Cardiac septum (tissue), 1 donor: ENCODE data around the gene BCL6. TPM values are rescaled to one million over a fixed set of nuclear protein-coding genes. Genes with fewer than 3 reads are reported as not detected.
A peak's percentile ranks its signal among the peaks of the same experiment; 100 is the strongest.

Source experiments
- DNase-seq: peaks from one replicate; pipeline ENCODE4 v3.0.0-alpha.2; 2020; ENCODE audit warnings: low spot score
- intact Hi-C: fragments of 100-400 bp; cut with DNase I; formaldehyde crosslinking; loops from one replicate; pipeline ENCODE4 v1.14.0; 2022
- total RNA-seq: library from RNA; stranded (reverse); fragmentation: NEBNext Ultra II Directional; extraction: Animal tissue kit (Norgen Biotek cat#: 25700); gene quantifications from one replicate; pipeline ENCODE4 v1.2.1, GENCODE V29; 2021
- donor health status: DM: no; HTN: no; CAD: no.

BCL6 gene
- total RNA-seq, 1 donor from 2014 or later, result 67.4 TPM

- no peak for DNase-seq
- intact Hi-C loops, result no loop called here
Observed at GRCh38 chr3:187763850-187764648, 18.8 kb upstream of the BCL6 start.

DNA sequence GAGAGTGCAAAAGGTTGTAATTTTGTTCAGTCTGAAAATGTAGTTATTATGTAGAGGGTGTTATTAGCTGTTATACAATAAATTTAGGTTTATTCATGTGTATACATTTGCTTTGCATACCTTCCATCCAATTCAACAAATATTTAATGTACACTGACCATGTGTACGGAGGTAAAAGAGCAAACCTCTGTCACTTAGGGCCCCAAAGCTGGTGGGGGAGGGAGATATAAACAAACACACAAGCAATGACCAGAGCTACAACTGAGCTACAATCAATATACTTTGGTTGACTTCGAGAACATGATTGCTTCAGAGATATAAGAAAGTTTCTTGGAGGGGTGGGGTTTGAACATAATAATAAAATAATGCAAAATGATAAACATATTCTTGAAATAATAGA lies 17.5 kb upstream of the BCL6 start:
- DNase-seq, result no peak

GRCh38 chr3:187759601-187760000 lies 14.3 kb upstream of the BCL6 start:
- intact Hi-C loops, result no loop called here
- DNase-seq, result no peak

More for the DNA sequence above, 17.5 kb upstream of the BCL6 start:
- intact Hi-C loops, result no loop called here

DNA sequence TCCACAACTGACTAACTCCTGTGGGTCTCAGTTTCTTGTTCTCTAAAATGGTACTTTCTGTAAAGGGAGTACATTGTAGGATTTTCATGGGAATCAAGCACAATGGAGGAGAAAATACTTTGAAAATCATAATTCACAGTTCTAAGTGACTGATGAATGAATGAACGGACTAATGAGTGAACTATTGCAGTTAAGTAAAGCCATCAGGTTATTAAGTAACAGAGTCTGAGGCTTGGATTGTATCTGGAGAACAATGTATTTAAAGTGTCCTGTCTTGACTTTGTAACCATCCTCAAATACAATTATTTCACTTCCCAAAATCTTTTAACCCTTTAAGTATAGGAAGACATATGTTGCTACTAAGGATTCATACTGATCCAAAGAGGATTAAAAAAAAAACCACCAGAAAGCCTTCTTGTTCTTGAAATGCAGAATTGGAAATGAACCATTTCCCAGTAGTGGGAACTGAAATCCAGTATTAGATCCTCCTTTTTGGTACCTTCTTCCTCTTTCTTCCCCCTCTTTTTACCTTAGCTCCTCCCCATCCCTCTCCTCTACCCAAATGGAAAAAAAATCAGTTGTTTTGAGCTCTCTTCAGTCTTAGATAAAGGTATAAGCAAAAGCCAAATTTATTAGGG lies 13.2 kb upstream of the BCL6 start:
- intact Hi-C loops, result no loop called here
- DNase-seq, result no peak

DNA sequence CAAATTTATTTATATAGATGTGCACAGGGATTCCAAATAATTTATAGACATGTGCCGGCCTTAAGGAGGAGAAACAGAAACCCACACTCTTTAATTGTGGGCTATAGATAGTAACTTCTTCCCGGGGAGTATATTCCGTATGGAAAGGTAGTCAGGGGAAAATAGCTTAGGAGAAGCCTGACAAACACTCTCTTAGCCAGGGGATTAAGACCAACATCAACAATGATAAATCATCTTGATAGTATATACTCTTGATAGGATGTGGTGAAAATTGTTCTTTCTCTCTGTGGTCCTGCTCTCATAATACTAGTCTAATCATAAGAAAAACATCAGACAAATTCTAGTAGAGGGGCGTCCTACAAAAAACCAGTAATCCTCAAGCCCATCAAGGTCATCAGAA lies 8.2 kb upstream of the BCL6 start:
- intact Hi-C loops, result no loop called here
- DNase-seq, result no peak

DNA sequence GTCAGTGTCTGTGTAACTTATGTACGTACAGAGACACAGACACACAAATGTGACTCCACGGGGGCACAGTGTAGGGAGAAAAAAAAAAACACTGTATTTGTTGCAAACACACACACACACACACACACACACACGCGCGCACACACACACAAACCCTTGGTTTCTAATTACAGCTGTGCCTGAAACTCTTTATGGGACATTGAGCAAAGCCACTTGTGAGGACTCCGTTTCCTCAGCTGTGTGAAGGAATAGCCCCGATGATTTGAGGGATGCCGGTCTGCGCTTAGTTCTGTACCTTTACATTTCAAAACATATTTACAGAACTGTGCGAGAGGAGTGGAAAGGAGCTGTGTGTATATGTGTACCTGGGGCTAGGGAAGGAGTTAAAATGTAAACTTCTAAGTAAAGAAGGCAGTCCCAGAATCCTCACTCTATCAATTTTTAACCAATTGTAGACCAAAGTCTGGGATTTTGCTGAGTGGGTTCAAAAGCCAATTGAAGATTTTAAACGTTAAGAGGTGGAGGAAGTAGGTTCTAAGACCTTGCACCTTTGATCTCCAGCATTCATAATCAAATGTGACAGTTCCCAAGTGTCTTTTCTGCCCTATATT lies 5.3 kb upstream of the BCL6 start:
- no peak for DNase-seq
- intact Hi-C loops, result loop anchor here (2.0 kb wide), 1 partner anchor 198 kb away; no protein-coding TSS in a partner anchor

GRCh38 chr3:187750006-187750512 lies 4.8 kb upstream of the BCL6 start:
- intact Hi-C loops, result loop anchor here (2.0 kb wide), 1 partner anchor 199 kb away; no protein-coding TSS in a partner anchor
- DNase-seq, result no peak

GRCh38 chr3:187748050-187748481 lies 2.8 kb upstream of the BCL6 start:
- intact Hi-C loops, result loop anchor here (2.0 to 5.0 kb wide), 5 partner anchors 214 to 599 kb away; no protein-coding TSS in a partner anchor
- peak; percentile 96 for DNase-seq

GRCh38 chr3:187747506-187747905 lies 2.2 kb upstream of the BCL6 start:
- intact Hi-C loops, result loop anchor here (2.0 to 5.0 kb wide), 5 partner anchors 215 to 600 kb away; no protein-coding TSS in a partner anchor
- no peak for DNase-seq

GRCh38 chr3:187746442-187747281 lies 1.4 kb upstream of the BCL6 start:
- DNase-seq, result no peak
- intact Hi-C loops, result loop anchor here (2.0 to 5.0 kb wide), 5 partner anchors 216 to 601 kb away; no protein-coding TSS in a partner anchor

- intact Hi-C loops, result loop anchor here (2.0 to 5.0 kb wide), 5 partner anchors 216 to 601 kb away; no protein-coding TSS in a partner anchor
Observed at GRCh38 chr3:187746059-187746441, 782 bp upstream of the BCL6 start.

GRCh38 chr3:187744169-187745151 lies 808 bp downstream of the BCL6 start:
- intact Hi-C loops, result loop anchor here (2.0 to 5.0 kb wide), 8 partner anchors 218 to 938 kb away; no protein-coding TSS in a partner anchor
- peak; percentile 87 for DNase-seq

More at GRCh38 chr3:187746059-187746441, 782 bp upstream of the BCL6 start:
- DNase-seq, result no peak

GRCh38 chr3:187743195-187744141 lies 1.8 kb downstream of the BCL6 start:
- intact Hi-C loops, result loop anchor here (2.0 to 5.0 kb wide), 4 partner anchors 409 to 939 kb away; no protein-coding TSS in a partner anchor
- DNase-seq, result peak; percentile 87

DNA sequence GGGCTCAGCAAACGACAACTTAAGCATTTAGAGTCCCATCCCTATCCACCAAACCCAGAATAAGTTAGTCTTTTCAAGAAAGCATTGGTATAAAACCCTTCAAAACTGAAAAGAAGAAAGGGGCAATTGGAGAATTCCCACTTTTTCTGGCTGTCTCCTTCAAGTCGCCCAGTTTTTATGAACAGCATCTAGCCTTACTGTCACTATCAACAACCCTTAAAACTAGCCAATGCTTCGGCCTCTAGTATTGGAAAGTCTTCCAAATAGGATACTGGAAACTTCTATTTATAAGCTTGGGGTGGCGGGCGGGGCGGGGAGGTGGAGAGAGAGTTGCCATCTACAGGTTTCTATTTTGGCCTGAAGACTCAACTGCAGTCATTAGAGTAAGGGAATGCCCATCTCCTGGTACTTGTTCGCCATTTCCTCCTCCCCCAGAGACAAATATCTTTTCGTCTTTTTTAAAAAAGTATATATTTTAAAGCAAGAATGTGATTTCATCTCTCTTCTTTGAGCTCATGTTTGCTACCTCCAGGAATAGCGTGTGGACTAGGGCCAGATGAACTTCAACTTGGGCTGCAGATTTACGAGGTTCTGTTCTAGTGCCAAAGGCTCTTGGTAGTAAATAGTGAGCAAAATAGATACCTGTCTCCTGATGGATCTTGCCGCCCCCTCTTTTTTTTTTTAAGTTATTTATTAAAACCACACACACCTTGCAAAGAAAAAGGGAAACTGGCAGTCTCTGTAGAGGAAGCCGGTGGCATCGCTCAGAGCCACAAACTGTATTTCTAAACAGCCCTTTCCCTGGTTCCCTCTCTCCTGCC lies 2.7 kb downstream of the BCL6 start:
- intact Hi-C loops, result loop anchor here (5.0 kb wide), 3 partner anchors 525 to 940 kb away; no protein-coding TSS in a partner anchor
- DNase-seq, result no peak
